Stimulated activated naive B cell treated with anti-CD40 and anti-IgM and Interleukin-4, amounts not matched to agents 10 μg/mL and 1 μg/mL and 100 μg/mL, for 72 hours (primary cell): ENCODE data around the gene ANKRD13C.

Source experiments
- ATAC-seq, 2 donors: fragments of 150-1000 bp; cut with Tn5 transposase; replicated peaks; 2 replicates each; pipeline ENCODE4 v1.10.0; 2021; ENCODE audit warnings: moderate library complexity in 1 of 2
- DNase-seq: peaks from one replicate; pipeline ENCODE4 v3.0.0; 2021
- H3K27ac Mint-ChIP-seq: one replicate; pipeline ENCODE4 v1.8.0; 2022; ENCODE audit warnings: mild to moderate bottlenecking, mixed read lengths
- H3K27me3 Mint-ChIP-seq, 2 donors: one replicate each; pipeline ENCODE4 v1.8.0; 2022; ENCODE audit warnings: mixed read lengths in 2 of 2
- H3K36me3 Mint-ChIP-seq, 2 donors: one replicate each; pipeline ENCODE4 v1.8.0; 2022; ENCODE audit warnings: mixed read lengths in 2 of 2, mild to moderate bottlenecking in 1 of 2
- H3K4me1 Mint-ChIP-seq, 2 donors: one replicate each; pipeline ENCODE4 v1.8.0; 2022; ENCODE audit warnings: mixed read lengths in 2 of 2, mild to moderate bottlenecking in 1 of 2
- H3K4me3 Mint-ChIP-seq, 2 donors: one replicate each; pipeline ENCODE4 v1.8.0; 2022; ENCODE audit warnings: mild to moderate bottlenecking in 2 of 2, mixed read lengths in 2 of 2, moderate library complexity in 1 of 2
- H3K9me3 Mint-ChIP-seq, 2 donors: one replicate each; pipeline ENCODE4 v1.8.0; 2022; ENCODE audit warnings: mixed read lengths in 2 of 2, mild to moderate bottlenecking in 1 of 2

ANKRD13C gene, protein sequence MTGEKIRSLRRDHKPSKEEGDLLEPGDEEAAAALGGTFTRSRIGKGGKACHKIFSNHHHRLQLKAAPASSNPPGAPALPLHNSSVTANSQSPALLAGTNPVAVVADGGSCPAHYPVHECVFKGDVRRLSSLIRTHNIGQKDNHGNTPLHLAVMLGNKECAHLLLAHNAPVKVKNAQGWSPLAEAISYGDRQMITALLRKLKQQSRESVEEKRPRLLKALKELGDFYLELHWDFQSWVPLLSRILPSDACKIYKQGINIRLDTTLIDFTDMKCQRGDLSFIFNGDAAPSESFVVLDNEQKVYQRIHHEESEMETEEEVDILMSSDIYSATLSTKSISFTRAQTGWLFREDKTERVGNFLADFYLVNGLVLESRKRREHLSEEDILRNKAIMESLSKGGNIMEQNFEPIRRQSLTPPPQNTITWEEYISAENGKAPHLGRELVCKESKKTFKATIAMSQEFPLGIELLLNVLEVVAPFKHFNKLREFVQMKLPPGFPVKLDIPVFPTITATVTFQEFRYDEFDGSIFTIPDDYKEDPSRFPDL

DNA sequence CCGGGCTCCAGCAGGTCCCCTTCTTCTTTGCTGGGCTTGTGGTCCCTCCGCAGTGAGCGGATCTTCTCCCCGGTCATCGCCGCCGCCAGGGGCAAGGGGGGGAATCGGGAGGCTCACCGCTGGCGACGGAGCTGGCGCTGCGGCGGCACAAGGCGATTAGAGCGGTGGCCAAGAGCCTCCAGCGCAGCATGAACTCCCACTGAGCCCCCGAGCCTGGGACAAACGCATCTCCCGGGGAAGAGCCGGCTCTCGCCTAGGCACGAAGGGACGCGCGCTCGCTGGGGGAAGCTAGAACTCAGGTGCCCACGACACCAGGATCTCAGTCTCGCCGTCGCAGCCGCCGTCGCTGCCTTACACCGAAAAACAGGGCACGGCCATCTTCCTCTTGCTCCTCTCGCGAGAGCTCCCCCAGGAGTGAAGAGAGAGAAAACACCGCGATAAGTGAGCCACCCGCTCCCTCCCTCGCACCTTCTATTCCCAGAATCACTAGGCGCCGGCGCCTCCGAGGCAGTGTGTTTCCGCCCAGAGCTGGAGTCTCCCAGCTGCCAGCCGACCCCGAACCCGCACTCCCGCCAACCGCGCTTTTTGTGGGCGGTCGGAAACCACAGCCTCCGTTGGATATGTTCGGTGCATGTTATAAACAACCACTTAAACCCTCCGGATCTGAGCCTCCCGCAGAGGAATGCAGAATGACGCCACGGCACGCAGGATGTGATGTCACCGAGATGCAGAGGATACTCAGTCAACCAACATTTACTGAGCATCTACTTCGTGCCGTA lies at the start of gene ANKRD13C:
TSS of gene ANKRD13C (minus strand) at position 391 of the 779 bp plus-strand sequence. CDS start at position 77, 314 bp downstream.
- peak; percentile 93 for DNase-seq
- peak within 1 kb of the TSS; percentile 99 for H3K27ac Mint-ChIP-seq
- peak; percentile 92 to 93 for ATAC-seq
- peaks cover 15 to 18% of the 10 kb centered on the region in 2 donors for H3K4me1 Mint-ChIP-seq
- H3K36me3 Mint-ChIP-seq = peaks cover 5 to 18% of the 10 kb centered on the region in 2 donors
- peak within 1 kb of the TSS; percentile 95 to 99 for H3K4me3 Mint-ChIP-seq
- H3K27me3 Mint-ChIP-seq = no peaks in the 10 kb centered on the region
- peaks cover 2 to 4% of the 10 kb centered on the region in 2 donors for H3K9me3 Mint-ChIP-seq

DNA sequence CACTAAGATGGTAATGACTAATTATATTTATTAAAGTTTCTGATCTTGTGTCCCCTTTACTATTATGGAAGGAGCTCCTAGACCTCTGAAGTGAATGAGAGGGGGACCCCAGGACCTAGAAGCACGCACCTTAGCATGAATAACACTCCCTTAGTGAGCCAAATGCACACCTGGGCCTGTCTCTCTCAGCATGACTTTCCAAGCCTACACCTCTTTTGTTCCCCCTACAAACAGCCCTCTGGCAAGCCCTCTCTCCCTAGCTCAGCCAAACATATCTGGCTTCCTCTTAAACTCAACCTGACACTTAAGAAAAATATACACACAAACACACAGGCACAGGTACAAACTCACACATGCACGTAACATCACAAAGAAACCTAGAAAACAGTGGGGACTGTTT lies 49.2 kb upstream of the ANKRD13C start:
- Mint-ChIP-seq H3K27ac (no peak overlapping the region), H3K4me1 (no peaks in the 10 kb centered on the region), H3K4me3 (no peak overlapping the region), H3K36me3 (no peaks in the 10 kb centered on the region), H3K27me3 (peaks cover 9 to 19% of the 10 kb centered on the region in 2 donors), H3K9me3 (no peaks in the 10 kb centered on the region)
- DNase-seq (no peak), ATAC-seq (no peak)

DNA sequence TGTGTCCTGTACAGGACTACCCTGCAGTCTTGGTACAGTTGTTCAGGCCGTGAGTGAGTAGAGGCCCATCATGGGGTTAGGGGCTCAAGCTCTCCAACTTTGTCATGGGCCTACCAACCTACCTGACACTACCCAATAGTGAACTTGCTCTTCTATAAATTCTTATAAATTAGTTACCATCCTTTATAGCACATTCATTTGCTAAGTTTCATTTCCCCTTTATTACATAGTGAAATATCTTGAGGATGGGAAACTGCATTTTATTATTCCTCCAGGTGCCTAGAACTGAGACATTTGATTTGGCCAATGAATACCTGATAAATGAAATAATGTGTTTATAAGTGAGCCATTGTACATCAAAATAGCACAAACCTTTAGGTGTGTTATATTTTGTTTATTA lies 47.5 kb upstream of the ANKRD13C start:
- no peak for ATAC-seq
- H3K27ac Mint-ChIP-seq = no peak overlapping the region
- no peaks in the 10 kb centered on the region for H3K36me3 Mint-ChIP-seq
- no peaks in the 10 kb centered on the region for H3K4me1 Mint-ChIP-seq
- no peak for DNase-seq
- peaks cover 20 to 30% of the 10 kb centered on the region in 2 donors for H3K27me3 Mint-ChIP-seq
- no peaks in the 10 kb centered on the region for H3K9me3 Mint-ChIP-seq
- no peak overlapping the region for H3K4me3 Mint-ChIP-seq

DNA sequence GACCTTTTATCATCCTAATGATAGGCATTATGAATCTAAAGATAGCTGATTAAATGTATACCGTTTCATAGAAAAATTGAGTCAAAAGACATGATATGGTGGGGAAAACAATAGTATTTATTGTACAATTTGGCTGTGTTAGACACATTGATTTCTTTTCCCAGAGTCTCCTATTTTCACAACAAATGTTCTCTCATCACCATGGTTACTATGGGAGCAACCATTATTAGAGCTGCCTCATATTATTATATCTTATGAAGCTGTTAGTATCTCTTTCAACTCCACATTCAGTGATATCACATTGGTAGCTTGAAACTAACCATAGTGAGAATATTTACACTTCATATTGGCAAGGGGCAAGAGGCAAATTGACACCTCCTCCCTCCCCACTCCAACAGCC lies 45.8 kb upstream of the ANKRD13C start:
- no peak overlapping the region for H3K4me3 Mint-ChIP-seq
- no peak overlapping the region for H3K27ac Mint-ChIP-seq
- DNase-seq = no peak
- no peak for ATAC-seq
- H3K27me3 Mint-ChIP-seq = peaks cover 26 to 31% of the 10 kb centered on the region in 2 donors
- H3K9me3 Mint-ChIP-seq = no peaks in the 10 kb centered on the region
- H3K36me3 Mint-ChIP-seq = no peaks in the 10 kb centered on the region
- no peaks in the 10 kb centered on the region for H3K4me1 Mint-ChIP-seq

DNA sequence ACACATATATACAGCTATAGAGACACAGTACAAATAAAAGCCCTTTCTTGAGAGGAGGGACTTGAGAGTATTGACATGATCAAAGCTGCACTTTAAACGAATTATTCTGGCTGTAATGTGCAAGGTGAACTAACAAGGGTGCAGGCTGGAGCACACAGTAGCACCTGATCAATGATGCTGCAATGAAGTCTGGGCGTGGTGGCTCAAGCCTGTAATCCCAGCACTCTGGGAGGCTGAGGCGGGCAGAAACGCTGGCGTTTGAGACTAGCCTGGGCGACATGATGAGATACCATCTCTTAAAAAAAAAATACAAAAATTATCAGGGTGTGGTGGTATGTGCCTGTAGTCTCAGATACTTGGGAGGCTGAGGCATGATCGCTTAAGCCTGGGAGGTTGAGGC lies 42.5 kb upstream of the ANKRD13C start:
- no peak overlapping the region for H3K27ac Mint-ChIP-seq
- H3K27me3 Mint-ChIP-seq = peaks cover 24 to 31% of the 10 kb centered on the region in 2 donors
- no peaks in the 10 kb centered on the region for H3K36me3 Mint-ChIP-seq
- H3K4me3 Mint-ChIP-seq = no peak overlapping the region
- no peaks in the 10 kb centered on the region for H3K4me1 Mint-ChIP-seq
- no peaks in the 10 kb centered on the region for H3K9me3 Mint-ChIP-seq
- ATAC-seq = no peak
- DNase-seq = no peak

DNA sequence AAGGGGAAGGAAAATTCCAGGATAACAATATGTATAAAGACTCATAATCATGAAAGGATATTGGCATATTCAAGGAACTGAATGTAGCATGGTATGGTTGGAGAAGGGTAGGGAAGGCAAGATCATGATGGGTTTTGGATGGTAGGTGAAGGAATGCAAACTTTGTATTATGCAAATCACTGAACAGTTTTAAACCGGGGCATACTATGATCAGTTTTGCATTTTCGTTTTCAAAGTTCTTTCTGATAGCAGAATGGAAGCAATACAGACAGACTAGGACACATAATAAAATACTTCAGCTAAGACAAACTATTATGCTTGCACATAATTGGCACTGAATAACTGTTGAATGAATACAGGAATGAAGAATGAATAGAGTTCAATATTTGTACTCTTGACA lies 42.1 kb upstream of the ANKRD13C start:
- no peaks in the 10 kb centered on the region for H3K36me3 Mint-ChIP-seq
- H3K4me3 Mint-ChIP-seq = no peak overlapping the region
- no peaks in the 10 kb centered on the region for H3K9me3 Mint-ChIP-seq
- no peaks in the 10 kb centered on the region for H3K4me1 Mint-ChIP-seq
- DNase-seq (no peak), ATAC-seq (no peak)
- H3K27ac Mint-ChIP-seq = no peak overlapping the region
- peaks cover 24 to 31% of the 10 kb centered on the region in 2 donors for H3K27me3 Mint-ChIP-seq

DNA sequence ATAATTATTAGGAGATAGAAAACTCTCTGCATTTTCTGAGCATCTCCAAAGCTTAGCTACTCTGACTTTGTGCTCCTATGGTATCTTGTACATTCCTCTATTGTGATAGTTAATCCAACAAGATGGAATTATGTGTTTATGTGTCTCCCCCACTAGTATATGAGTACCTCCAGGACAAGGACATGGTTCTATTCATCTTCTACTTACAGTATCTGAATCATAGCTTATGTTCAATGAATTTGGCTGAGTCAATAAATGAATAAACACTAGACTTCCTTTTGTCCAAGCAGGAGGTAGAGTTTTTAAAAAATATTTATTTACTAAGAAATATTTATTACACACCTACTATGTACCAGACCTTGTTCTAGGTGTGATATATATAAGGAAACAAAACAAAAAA lies 38.1 kb upstream of the ANKRD13C start:
- H3K27me3 Mint-ChIP-seq = peaks cover 26 to 30% of the 10 kb centered on the region in 2 donors
- DNase-seq (no peak), ATAC-seq (no peak)
- no peak overlapping the region for H3K4me3 Mint-ChIP-seq
- H3K9me3 Mint-ChIP-seq = no peaks in the 10 kb centered on the region
- H3K27ac Mint-ChIP-seq = no peak overlapping the region
- no peaks in the 10 kb centered on the region for H3K36me3 Mint-ChIP-seq
- H3K4me1 Mint-ChIP-seq = no peaks in the 10 kb centered on the region

DNA sequence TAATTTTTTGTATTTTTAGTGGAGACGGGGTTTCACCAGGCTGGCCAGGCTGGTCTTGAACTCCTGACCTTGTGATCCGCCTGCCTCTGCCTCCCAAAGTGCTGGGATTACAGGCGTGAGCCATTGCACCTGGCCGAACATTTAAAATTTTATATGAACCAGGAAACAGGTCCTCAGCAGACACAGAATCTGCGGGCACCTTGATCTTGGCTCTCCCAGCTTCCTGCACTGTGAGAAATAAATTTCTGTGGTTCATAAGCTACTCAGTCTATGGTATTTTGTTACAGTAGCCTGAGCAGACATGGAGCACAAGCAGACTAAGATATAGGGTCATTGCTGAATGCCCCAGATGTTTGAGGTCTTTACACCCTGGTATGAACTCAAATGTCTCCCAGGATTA lies 33.0 kb upstream of the ANKRD13C start:
- Mint-ChIP-seq H3K4me1 (peaks cover 3 to 5% of the 10 kb centered on the region in 2 donors), H3K27ac (no peak overlapping the region), H3K9me3 (no peaks in the 10 kb centered on the region), H3K4me3 (no peak overlapping the region), H3K36me3 (no peaks in the 10 kb centered on the region), H3K27me3 (peaks cover 5 to 11% of the 10 kb centered on the region in 2 donors)
- no peak for ATAC-seq
- no peak for DNase-seq

DNA sequence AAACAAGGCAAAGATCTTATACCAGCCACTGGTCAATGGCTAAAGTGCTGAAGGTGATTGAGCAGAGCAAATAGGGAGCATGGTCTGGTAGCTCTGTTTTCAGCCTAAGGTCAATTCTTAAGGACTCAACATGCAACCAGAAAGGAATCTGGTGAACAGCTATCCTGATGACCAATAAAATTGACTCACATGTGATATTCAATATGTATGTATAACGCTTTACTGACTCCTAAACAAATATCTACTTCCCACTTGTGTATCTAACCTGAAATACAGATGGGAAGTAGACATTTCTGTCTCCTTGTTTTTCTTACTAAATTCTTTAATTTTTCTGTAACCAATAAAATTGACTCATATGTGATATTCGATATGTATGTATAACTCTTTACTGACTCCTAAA lies 31.6 kb upstream of the ANKRD13C start:
- H3K4me1 Mint-ChIP-seq = peaks cover 3 to 6% of the 10 kb centered on the region in 2 donors
- no peak for DNase-seq
- H3K4me3 Mint-ChIP-seq = no peak overlapping the region
- H3K27me3 Mint-ChIP-seq = peaks cover 5 to 11% of the 10 kb centered on the region in 2 donors
- no peaks in the 10 kb centered on the region for H3K36me3 Mint-ChIP-seq
- no peak overlapping the region for H3K27ac Mint-ChIP-seq
- no peak for ATAC-seq
- no peaks in the 10 kb centered on the region for H3K9me3 Mint-ChIP-seq

DNA sequence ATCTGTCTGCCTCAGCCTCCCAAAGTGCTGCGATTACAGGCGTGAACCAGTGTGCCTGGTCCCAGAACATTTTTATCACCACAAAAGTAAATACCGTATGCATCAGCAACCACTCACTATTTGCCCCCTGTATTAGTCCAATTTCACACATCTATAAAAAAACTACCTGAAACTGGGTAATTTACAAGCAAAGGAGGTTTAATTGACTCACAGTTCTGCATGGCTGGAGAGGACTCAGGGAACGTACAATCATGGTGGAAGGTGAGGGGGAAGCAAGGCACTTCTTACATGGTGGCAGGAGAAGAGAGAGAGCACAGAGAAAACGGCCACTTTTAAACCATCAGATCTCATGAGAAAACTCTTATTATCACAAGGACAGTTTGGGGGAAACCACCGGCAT lies 31.0 kb upstream of the ANKRD13C start:
- ATAC-seq (no peak), DNase-seq (no peak)
- no peak overlapping the region for H3K4me3 Mint-ChIP-seq
- peaks cover 3 to 6% of the 10 kb centered on the region in 2 donors for H3K4me1 Mint-ChIP-seq
- H3K27ac Mint-ChIP-seq = no peak overlapping the region
- peaks cover 5 to 11% of the 10 kb centered on the region in 2 donors for H3K27me3 Mint-ChIP-seq
- H3K36me3 Mint-ChIP-seq = no peaks in the 10 kb centered on the region
- H3K9me3 Mint-ChIP-seq = no peaks in the 10 kb centered on the region

DNA sequence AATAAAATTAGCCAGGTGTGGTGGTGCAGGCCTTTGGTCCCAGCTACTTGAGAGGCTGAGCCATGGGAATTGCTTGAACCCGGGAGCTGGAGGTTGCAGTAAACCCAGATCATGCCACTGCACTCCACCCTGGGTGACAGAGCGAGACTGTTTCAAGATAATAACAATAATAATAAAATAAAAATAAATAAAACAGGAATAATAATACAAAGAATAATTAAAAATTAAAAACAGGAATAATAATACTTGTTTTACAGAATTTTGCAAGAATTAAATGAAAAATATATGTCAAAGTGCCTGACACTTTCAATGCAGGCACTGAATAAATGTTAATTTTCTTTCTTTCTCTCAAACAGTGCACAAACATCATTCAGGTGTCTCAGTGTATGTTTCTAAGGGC lies 30.0 kb upstream of the ANKRD13C start:
- H3K36me3 Mint-ChIP-seq = no peaks in the 10 kb centered on the region
- H3K9me3 Mint-ChIP-seq = no peaks in the 10 kb centered on the region
- DNase-seq (no peak), ATAC-seq (no peak)
- H3K4me3 Mint-ChIP-seq = no peak overlapping the region
- H3K27ac Mint-ChIP-seq = no peak overlapping the region
- peaks cover 5 to 8% of the 10 kb centered on the region in 2 donors for H3K27me3 Mint-ChIP-seq
- H3K4me1 Mint-ChIP-seq = peaks cover 3 to 6% of the 10 kb centered on the region in 2 donors

DNA sequence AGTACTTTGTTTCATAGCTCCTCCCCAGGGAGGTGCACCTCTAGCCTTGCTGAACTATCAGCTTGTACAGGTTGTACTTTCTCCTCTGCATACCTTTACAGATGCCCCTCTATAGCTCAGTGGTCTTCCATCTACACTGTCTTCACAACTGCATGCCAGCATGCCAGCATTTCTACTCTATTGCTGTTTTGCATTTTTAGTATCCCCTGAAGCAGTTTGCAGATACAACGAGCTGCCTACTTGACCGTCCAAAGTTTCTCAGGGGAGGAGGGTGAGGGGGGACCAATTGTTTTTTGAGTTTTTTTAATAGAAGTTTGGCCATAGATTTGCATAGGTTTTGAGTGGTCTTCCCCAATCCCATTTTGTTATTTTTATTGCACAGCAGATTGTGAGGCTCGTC lies 29.0 kb upstream of the ANKRD13C start:
- Mint-ChIP-seq H3K4me1 (peaks cover 3 to 6% of the 10 kb centered on the region in 2 donors), H3K27me3 (no peaks in the 10 kb centered on the region), H3K27ac (no peak overlapping the region), H3K36me3 (no peaks in the 10 kb centered on the region), H3K4me3 (no peak overlapping the region), H3K9me3 (no peaks in the 10 kb centered on the region)
- ATAC-seq (no peak), DNase-seq (no peak)

DNA sequence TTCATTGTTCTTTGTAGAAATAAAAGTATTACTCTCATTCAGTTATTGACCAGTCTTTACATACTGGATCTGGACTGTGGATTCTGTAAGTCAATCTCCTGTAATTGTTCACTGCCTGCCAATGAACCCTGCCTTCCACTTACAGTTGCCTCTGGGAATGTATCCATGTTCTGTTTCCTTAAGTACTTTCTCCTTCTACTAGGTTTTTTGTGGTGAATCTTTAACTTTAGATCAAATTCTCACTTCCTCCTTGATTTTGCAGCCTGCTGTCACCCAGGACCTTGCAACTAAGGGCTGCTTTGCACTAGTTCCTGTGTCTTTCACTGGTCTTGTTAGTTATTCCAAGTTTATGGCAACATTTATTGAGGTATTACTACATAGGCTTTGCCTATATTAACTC lies 28.2 kb upstream of the ANKRD13C start:
- H3K4me1 Mint-ChIP-seq = peaks cover 3 to 6% of the 10 kb centered on the region in 2 donors
- H3K27me3 Mint-ChIP-seq = no peaks in the 10 kb centered on the region
- H3K27ac Mint-ChIP-seq = no peak overlapping the region
- no peak overlapping the region for H3K4me3 Mint-ChIP-seq
- H3K9me3 Mint-ChIP-seq = no peaks in the 10 kb centered on the region
- DNase-seq (no peak), ATAC-seq (peak; percentile 45 to 55)
- no peaks in the 10 kb centered on the region for H3K36me3 Mint-ChIP-seq

DNA sequence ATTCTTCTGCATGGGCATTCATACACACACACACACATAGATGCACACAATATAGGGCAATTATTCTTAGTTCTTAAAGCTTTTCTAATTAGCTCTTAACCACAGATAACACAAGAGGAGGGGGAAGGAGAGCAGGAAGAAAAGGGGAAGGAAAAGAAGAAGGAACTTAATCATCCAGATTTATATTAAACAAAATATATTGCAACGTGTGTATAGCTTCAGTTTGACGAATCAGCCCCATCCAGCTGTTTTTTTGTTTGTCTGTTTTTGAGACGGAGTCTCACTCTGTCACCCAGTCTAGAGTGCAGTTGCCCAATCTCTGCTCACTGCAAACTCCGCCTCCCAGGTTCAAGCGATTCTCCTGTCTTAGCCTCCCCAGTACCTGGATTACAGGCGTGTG lies 21.7 kb upstream of the ANKRD13C start:
- H3K4me1 Mint-ChIP-seq = no peaks in the 10 kb centered on the region
- H3K4me3 Mint-ChIP-seq = no peak overlapping the region
- no peaks in the 10 kb centered on the region for H3K27me3 Mint-ChIP-seq
- ATAC-seq (no peak), DNase-seq (no peak)
- H3K9me3 Mint-ChIP-seq = no peaks in the 10 kb centered on the region
- no peaks in the 10 kb centered on the region for H3K36me3 Mint-ChIP-seq
- no peak overlapping the region for H3K27ac Mint-ChIP-seq
